ENCODE data around the gene TRAF2. TPM values are rescaled to one million over a fixed set of nuclear protein-coding genes. Genes with fewer than 3 reads are reported as not detected.

Gene TRAF2
- polyA plus RNA-seq, 3 donors, result 1.6 to 6.1 (median 2.0) TPM

DNA sequence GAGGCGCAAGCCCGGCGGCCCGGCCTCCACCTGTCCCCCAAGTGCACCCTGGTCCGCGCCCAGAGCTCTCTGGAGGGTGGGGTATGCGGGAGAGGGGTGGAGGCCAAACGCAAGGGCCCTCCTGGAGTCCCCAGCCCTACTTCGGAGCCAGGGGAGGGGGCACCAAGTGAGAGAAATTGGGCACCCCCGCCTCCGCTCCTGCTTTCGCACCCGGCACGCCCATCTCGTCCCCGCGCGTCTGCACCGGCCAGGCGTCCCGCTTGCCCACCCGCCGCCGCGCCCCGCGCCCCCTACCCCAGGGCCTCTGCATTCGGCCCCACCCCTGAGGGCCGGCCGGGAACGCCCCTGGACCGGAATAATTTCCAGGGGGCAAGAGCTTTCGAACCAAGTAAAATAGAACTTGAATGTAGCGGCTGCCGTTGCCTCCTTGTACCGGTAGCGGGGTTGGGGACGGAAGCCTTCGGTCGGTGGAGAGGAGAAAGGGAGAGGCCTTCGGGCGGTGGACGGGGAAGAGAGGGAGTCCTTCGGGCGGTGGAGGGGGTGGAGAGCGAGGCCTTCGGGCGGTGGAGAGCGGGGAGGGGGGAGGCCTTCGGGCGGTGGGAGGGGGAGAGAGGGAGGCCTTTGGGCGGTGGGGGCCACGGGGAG lies 37.8 kb upstream of the TRAF2 start:
- TF ChIP-seq CTCF (IDR thresholded peaks at IDR 0.05), result no peak
- Histone ChIP-seq H3K4me2 (replicated peaks; ENCODE audit: extremely low read depth, low read length, poor library complexity, severe bottlenecking) (peak overlapping the region; percentile 99), H3K36me3 (replicated peaks in 1 of 2; ENCODE audit: control insufficient read depth in 1 of 2, insufficient read depth in 2 of 2, low read length in 2 of 2) (peaks cover 0 to 5% of the 10 kb centered on the region in 2 donors), H3K9me3 (replicated peaks in 1 of 2; ENCODE audit: control insufficient read depth in 1 of 2, insufficient read depth in 1 of 2, low read length in 2 of 2) (peaks cover 0 to 5% of the 10 kb centered on the region in 2 donors), H3K27ac (ENCODE audit: low read depth in 1 of 2, low read length in 2 of 2) (peak overlapping the region; percentile 31 to 73), H3K79me2 (ENCODE audit: insufficient read depth, low read length) (no peaks in the 10 kb centered on the region), H3K4me3 (replicated peaks in 1 of 3; ENCODE audit: low read depth in 2 of 3, low read length in 3 of 3) (peak overlapping the region; percentile 74 to 93 (median 76)), H4K20me1 (ENCODE audit: insufficient read depth, low read length) (peaks cover 9% of the 10 kb centered on the region), H2AFZ (ENCODE audit: insufficient read depth, low read depth, low read length, poor library complexity, severe bottlenecking) (peak overlapping the region; percentile 68), H3K27me3 (ENCODE audit: control insufficient read depth in 2 of 2, insufficient read depth in 2 of 2, low read length in 2 of 2) (peaks cover 12 to 31% of the 10 kb centered on the region in 2 donors), H3K4me1 (ENCODE audit: control insufficient read depth in 1 of 2, insufficient read depth in 2 of 2, low read length in 2 of 2) (peaks cover 22 to 42% of the 10 kb centered on the region in 2 donors), H3K9ac (ENCODE audit: insufficient read depth, low read length, poor library complexity, severe bottlenecking) (peak overlapping the region; percentile 56)
- peaks cover 29 to 41% (median 30%) of the 10 kb centered on the region in 3 donors for H3K27me3 Mint-ChIP-seq (ENCODE audit: low read depth in 3 of 3)
- H3K4me3 Mint-ChIP-seq, result peak overlapping the region; percentile 92 to 97
- intact Hi-C loops (cut with micrococcal nuclease), result loop anchor here (2.0 to 10.0 kb wide), 5 partner anchors 38 to 104 kb away; partner anchors contain the start of genes TRAF2 (in 2 of the 2), C8G (in 1 of the 2), FBXW5 (in 1 of the 2) and LCN12 (in 1 of the 2)
- under 1% methylated on average over 38 of the region's 53 CpGs for WGBS (ENCODE audit: insufficient coverage)
- peak in 2 of 3 donors; percentile 15 to 28 for DNase-seq
- H3K4me1 Mint-ChIP-seq, result peaks cover 22% of the 10 kb centered on the region
- peaks cover 0 to 9% of the 10 kb centered on the region in 2 donors for H3K36me3 Mint-ChIP-seq
- peak overlapping the region in 4 of 7 donors; percentile 49 to 97 (median 90) for H3K27ac Mint-ChIP-seq
- H3K9me3 Mint-ChIP-seq, result peaks cover 0 to 15% (median 10%) of the 10 kb centered on the region in 7 donors

DNA sequence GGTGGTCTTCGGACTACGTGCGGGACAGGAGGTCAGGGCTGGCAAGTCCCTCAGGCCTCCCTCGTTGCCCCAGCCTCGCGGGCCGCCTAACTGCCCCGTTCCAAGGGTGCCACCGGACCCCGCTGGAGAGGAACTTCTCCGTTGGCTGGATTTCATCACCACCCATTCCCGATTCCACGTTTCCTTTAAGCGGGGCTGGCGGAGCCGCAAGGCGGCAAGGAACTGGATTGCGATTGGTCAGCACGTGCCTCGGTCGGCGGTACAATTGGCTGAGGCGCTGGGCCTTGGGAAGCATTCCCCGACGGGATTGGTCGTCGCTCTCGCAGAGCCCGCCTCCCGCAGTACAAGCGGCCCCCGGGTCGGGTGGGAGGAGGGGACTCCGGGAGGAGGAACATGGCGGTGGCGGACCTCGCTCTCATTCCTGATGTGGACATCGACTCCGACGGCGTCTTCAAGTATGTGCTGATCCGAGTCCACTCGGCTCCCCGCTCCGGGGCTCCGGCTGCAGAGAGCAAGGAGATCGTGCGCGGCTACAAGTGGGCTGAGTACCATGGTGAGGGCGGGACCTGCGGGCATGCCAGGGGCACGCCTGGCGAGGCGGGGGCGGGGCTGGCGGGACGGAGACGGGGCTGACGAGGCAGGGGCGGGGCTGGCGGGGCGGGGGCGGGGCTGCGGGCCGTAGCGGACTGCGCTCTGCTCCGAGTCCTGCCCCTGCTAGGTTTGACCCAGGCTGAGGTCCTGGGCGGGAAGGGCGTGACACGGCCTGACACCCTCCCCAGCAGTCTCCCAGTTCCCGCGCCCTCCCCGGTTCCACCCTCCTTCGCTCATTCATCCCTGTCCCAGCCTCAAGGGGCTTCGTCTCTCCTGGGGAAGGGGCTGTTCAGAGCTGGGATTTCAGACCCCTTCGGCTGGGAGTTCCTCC lies 37.0 kb upstream of the TRAF2 start, which contains the start of gene PHPT1:
Gene PHPT1 (plus strand): TSS at position 372 of the 922 bp plus-strand sequence. CDS start 22 bp downstream, at position 394.
- Histone ChIP-seq H3K9ac (ENCODE audit: insufficient read depth, low read length, poor library complexity, severe bottlenecking) (peak within 1 kb of the TSS; percentile 56), H3K9me3 (replicated peaks in 1 of 2; ENCODE audit: control insufficient read depth in 1 of 2, insufficient read depth in 1 of 2, low read length in 2 of 2) (peaks cover 0 to 5% of the 10 kb centered on the region in 2 donors), H3K79me2 (ENCODE audit: insufficient read depth, low read length) (no peaks in the 10 kb centered on the region), H4K20me1 (ENCODE audit: insufficient read depth, low read length) (peaks cover 9% of the 10 kb centered on the region), H3K27ac (ENCODE audit: low read depth in 1 of 2, low read length in 2 of 2) (peak within 1 kb of the TSS; percentile 31 to 73), H3K4me1 (ENCODE audit: control insufficient read depth in 1 of 2, insufficient read depth in 2 of 2, low read length in 2 of 2) (peaks cover 21 to 34% of the 10 kb centered on the region in 2 donors), H3K4me2 (replicated peaks; ENCODE audit: extremely low read depth, low read length, poor library complexity, severe bottlenecking) (peak within 1 kb of the TSS; percentile 99), H3K27me3 (ENCODE audit: control insufficient read depth in 2 of 2, insufficient read depth in 2 of 2, low read length in 2 of 2) (peaks cover 12 to 24% of the 10 kb centered on the region in 2 donors), H2AFZ (ENCODE audit: insufficient read depth, low read depth, low read length, poor library complexity, severe bottlenecking) (peak within 1 kb of the TSS; percentile 68), H3K4me3 (replicated peaks in 1 of 3; ENCODE audit: low read depth in 2 of 3, low read length in 3 of 3) (peak within 1 kb of the TSS; percentile 74 to 93 (median 76)), H3K36me3 (replicated peaks in 1 of 2; ENCODE audit: control insufficient read depth in 1 of 2, insufficient read depth in 2 of 2, low read length in 2 of 2) (peaks cover 0 to 5% of the 10 kb centered on the region in 2 donors)
- TF ChIP-seq CTCF (IDR thresholded peaks at IDR 0.05), result no peak
- WGBS (ENCODE audit: insufficient coverage), result under 1% methylated on average over 57 of the region's 77 CpGs
- Mint-ChIP-seq H3K27me3 (ENCODE audit: low read depth in 3 of 3) (peaks cover 24 to 33% (median 24%) of the 10 kb centered on the region in 3 donors), H3K36me3 (peaks cover 0 to 9% of the 10 kb centered on the region in 2 donors), H3K27ac (peak within 1 kb of the TSS; percentile 84 to 97 (median 96)), H3K4me1 (peaks cover 20% of the 10 kb centered on the region), H3K4me3 (peak within 1 kb of the TSS; percentile 92 to 97), H3K9me3 (peaks cover 0 to 13% (median 9%) of the 10 kb centered on the region in 7 donors)
- intact Hi-C loops (cut with micrococcal nuclease), result loop anchor here (2.0 to 10.0 kb wide), 5 partner anchors 38 to 103 kb away; partner anchors contain the start of genes TRAF2 (in 2 of the 2), C8G (in 1 of the 2), FBXW5 (in 1 of the 2) and LCN12 (in 1 of the 2)
- peak; percentile 98 for DNase-seq
